GM18507 (cell line): ENCODE results near the gene SGMS1.

Experiments
- DNase-seq: peaks from one replicate; pipeline ENCODE4 v3.0.0; 2011; ENCODE audit warnings: low read depth; ENCODE audit not compliant: insufficient read length; ENCODE audit errors: extremely low spot score
- FAIRE-seq: peaks from 2 replicates; lab custom pipeline; 2011; peaks lifted over from hg19 to GRCh38; lab: Jason Lieb, UNC

The SGMS1 gene

GRCh38 chr10:50640238-50640637 lies 16.5 kb upstream of the SGMS1 start:
- FAIRE-seq = no peak
- no peak for DNase-seq

GRCh38 chr10:50636618-50637579 lies 13.1 kb upstream of the SGMS1 start:
- FAIRE-seq (peak; percentile 78), DNase-seq (no peak)

DNA sequence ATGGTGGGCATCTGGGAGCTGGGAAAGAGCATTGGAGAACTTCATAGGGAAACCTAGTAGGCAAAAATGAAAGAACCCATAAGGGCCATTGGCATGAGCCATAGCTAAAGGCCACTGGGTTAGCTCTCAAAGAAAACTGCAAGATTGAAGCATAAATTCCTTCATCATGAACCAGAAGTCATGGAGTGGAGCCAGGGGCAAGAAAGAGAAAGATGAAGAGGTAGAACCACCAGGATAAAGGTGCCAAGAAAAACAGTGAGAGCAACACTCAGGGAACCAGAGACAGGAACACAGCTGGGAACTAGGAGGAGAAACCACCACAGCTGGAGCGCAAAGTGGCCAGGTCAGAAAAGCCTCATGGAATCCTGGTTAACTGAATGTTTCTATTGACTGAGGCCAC lies 11.5 kb upstream of the SGMS1 start:
- no peak for FAIRE-seq

GRCh38 chr10:50634479-50634878 lies 10.7 kb upstream of the SGMS1 start:
- no peak for FAIRE-seq
- no peak for DNase-seq

More for the DNA sequence above, 11.5 kb upstream of the SGMS1 start:
- no peak for DNase-seq

GRCh38 chr10:50631052-50631451 lies 7.3 kb upstream of the SGMS1 start:
- DNase-seq = no peak
- FAIRE-seq = no peak

DNA sequence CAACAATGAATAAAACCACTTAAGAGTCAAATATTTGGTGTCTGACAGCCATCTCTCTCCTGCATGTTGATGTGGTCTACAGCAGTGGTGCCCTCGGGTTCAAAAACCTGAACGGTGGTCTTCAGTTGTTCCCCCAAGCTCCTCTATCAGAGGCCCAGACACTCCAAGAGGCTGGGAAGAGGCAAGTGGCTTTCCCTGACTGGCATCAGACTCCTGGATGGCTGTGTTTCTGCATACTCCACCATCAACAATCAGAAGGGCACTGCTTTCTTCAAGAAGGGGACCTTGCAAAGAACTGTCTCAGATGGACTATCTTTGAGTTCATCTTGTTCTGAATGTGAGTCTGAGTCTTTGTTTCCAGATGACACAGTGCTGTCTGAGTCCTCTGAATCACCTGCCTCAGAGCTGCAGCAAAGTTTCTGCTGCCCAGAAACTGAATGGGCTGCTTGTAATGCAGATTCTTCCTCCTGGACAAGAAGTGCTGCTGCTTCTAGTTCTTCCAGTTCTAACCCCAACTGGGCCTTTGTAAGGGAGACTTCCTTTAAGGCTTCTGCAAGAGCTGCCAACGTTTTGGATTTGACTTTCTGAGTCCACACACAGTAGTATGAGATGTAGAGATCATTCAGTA lies 5.9 kb upstream of the SGMS1 start:
- no peak for DNase-seq

GRCh38 chr10:50627896-50628295 lies 4.1 kb upstream of the SGMS1 start:
- DNase-seq = no peak
- FAIRE-seq = no peak

More for the DNA sequence above, 5.9 kb upstream of the SGMS1 start:
- no peak for FAIRE-seq

DNA sequence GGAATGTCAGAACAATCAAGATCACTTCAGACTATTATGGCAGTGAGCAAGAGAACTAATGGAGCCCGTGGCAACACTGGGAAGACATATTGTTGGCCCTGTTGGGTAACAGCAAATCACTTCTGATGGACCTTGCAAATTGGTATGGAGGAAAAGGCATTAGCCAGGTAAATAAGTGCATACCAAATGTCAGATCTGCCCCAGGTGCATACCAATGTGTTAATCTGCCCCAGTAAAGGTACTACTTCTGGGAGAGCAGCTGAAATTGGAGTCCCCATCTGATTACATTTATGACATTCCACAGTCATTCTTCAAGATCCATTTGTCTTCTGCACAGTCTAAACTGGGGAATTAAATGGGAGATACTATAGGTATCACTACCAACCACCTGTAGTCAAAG lies 3.7 kb upstream of the SGMS1 start:
- DNase-seq (no peak), FAIRE-seq (no peak)

DNA sequence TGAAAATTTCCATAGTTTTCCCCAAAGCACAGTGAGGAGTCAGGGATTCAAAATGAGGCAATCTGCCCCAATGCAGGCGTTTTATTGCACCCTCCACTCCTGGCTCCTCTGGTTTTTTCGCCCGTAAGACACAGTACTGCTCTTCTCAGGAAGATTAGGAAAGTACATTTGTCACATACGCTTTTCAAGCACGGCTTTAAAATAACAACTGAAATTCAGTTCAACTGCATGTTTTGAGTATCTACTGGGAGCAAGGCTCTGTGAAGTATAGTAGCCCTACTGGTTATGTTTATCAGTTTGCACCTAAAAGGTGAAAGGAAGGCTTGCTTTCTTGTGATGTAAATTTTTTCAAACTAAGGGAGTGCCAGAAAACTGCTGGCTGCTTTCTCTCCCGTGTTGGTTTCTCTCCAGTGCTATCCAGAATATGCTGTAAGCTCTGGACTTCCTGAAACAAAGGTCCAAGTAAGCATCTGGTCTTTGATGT lies 1.9 kb upstream of the SGMS1 start:
- no peak for DNase-seq
- FAIRE-seq = peak; percentile 21

DNA sequence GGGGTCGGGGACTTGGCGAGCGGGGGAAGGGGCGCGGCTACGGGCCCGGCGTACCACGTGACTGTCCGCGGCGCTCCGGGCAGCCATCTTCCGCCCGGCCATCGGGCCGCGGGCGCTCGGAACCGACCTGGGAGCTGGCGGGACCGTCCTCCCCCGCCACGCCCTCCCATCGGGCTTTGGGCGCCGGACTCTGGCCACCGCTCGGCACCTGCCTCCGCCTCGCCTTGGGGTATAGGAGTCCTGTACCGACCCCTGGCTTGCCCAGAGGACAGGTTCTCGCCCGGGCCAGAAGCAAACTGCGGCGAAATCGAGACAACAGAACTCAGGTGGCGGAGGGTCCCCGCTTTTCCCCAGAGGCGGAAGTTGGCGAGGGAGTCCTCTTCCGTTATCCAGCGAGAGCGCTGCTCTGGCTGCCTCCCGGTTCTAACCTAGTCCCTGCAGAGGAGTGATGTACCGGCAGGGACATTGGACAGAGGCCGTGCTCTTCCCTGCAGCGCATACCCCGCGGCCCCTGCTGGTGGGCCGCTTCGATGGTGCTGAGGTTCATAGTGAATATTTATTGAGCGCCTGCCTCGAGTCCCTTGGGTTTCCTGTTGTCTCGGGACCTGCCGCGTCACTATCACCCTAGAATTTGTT lies 1.2 kb upstream of the SGMS1 start:
- peak; percentile 85 for FAIRE-seq
- DNase-seq = peak; percentile 64

DNA sequence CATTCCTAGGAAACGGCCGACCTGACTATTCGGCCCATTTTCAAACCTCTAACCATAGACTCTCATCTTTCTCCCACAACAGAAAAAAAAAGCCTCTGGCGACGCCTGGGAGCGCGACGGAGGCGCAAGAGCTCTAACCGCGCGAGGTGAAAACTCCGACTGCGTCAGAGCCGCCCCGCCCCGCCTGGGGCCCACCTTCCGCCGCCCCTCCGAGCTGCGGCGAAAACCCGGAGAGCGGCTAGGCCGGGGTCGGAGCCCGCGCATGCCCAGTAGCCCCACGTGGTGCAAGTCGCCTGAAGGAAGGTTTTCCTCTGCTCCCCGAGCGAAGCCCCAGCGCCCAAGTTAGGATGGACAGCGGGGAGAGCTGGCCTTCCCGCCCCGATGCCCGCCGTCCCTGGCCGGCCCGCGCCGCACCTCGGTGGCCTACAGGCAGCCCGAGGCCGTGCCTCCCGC lies 683 bp upstream of the SGMS1 start:
- peak; percentile 68 for DNase-seq
- FAIRE-seq = peak; percentile 89

GRCh38 chr10:50622706-50623662 lies 772 bp downstream of the SGMS1 start:
- FAIRE-seq (no peak), DNase-seq (no peak)

- FAIRE-seq (peak; percentile 88), DNase-seq (no peak)
Observed at GRCh38 chr10:50621968-50622705, 1.6 kb downstream of the SGMS1 start.

GRCh38 chr10:50620899-50621298 lies 2.9 kb downstream of the SGMS1 start:
- no peak for FAIRE-seq

GRCh38 chr10:50619882-50620281 lies 3.9 kb downstream of the SGMS1 start:
- FAIRE-seq = no peak
- no peak for DNase-seq

More at GRCh38 chr10:50620899-50621298, 2.9 kb downstream of the SGMS1 start:
- DNase-seq = no peak

DNA sequence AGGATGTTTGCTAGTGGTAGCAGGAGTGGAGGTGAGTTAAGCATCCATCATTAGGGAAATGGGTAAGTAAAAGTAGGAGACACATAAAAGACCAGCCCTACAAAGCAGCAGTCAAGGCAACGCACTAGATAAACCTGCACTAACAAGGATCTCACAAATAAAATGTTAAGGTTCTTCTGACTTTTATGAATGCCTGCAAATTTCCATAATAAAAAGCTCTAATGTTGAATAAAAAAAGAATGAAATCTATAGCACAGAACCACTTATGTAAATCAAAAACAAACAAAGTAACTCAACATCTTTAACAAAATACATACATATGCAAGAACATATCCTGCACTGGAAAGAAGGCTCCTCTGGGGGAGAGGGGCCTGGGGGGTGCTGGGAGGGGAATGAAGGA lies 4.6 kb downstream of the SGMS1 start:
- FAIRE-seq (no peak), DNase-seq (no peak)

GRCh38 chr10:50618624-50619023 lies 5.1 kb downstream of the SGMS1 start:
- no peak for DNase-seq
- peak; percentile 62 for FAIRE-seq

GRCh38 chr10:50615658-50616057 lies 8.1 kb downstream of the SGMS1 start:
- FAIRE-seq (peak; percentile 24), DNase-seq (no peak)
